NCI-H2081 treated with DMSO at 0.1 percent for 48 hours (cell line): ENCODE measurements around the gene EIF5.

Experiments used
- DNase-seq: peaks from one replicate; lab custom pipeline; 2025; lab: John Stamatoyannopoulos, UW

Gene EIF5

GRCh38 chr14:103333754-103334643 is at the start of gene EIF5:
TSS of gene EIF5 (plus strand) at chr14:103334237. CDS start at chr14:103335861, 1,624 bp downstream.
- peak; percentile 93 for DNase-seq

- DNase-seq = no peak
Measured at GRCh38 chr14:103284574-103285467, 49.2 kb upstream of the EIF5 start.

GRCh38 chr14:103286460-103286859 is 47.6 kb upstream of the EIF5 start:
- no peak for DNase-seq

DNA sequence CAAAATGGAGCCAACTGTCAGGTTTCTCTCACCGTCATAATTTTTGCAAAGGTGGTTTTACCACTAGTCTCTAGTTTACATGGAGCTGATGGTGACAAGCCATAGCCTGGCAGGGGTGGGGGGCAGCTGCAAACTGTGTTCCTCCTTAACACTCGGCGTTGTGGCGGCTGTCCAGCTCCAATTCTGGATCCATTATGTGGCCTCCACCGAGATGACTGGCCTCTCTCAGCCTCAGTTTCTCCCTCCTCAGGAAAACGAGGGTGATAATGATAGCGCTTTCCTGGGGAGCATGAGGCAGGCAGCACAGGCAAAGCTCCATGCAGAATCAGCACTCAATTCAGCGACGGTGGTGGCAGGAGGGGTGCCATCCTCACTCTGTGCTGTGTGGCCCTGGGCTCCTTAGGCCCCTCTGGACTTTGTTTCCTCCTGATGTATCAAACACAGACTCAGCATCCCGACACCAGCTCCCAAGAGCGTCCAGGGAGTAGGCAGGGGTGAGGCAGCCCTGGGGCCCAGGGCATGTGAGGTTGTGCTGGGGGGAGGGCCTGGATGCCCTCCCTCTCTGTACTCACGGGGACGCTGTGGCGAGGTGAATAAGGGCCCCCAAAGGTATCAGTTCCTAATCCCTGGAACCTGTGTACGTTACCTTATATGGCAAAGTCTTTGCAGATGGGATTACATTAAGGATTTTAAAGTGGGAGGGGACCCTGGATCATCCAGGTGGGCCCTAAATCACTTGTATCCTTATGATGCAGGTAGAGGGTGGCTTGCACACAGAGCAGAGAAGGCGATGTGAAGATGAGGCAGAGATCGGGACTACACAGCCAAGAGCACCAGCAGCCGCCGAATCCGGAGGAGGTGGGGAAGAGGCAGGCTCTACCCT is 46.8 kb upstream of the EIF5 start:
- DNase-seq = no peak

GRCh38 chr14:103288076-103288766 is 45.8 kb upstream of the EIF5 start:
- no peak for DNase-seq

DNA sequence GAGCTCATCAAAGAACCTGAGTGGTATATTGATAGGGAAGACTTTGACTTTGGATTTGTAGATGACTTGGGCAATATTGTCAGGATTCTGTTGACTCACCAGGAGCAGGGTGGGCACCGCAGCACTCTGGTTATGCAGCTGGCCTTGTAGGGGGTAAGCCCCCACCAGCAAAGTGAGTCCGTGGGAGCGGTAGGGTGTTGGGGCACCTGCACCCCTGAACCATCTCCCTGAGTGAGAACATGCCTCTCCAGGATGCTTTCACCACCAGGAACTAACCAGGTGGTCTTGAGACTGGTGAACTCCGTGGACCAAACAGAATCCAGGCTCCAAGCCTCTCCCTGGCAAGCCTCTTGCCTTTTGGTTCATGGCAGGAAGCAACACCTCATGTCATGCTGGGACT is 44.0 kb upstream of the EIF5 start:
- DNase-seq = no peak

- DNase-seq = no peak
Measured at GRCh38 chr14:103290494-103290893, 43.5 kb upstream of the EIF5 start.

GRCh38 chr14:103290961-103291360 is 43.1 kb upstream of the EIF5 start:
- DNase-seq = no peak

GRCh38 chr14:103292426-103293374 is 41.3 kb upstream of the EIF5 start:
- no peak for DNase-seq

DNA sequence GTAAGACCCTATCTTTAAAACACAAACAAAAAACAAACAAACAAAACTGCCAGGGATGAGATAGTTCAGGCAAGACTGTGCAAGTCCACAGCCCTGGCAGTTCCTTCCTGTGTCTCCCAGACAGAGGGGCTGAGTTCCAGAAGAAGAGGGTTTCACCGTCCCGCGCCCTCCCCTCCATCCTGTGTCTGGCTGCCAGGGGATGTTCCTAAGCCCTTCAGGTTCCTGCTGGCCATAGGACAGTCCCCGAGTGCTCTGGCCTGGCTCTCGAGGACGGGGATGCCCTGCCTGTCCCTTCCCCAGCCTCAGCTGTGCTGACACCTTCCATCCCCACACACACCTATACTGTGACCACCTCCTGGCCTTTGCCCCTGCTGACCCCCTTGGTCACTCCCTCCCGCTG is 40.6 kb upstream of the EIF5 start:
- no peak for DNase-seq

- no peak for DNase-seq
Measured at GRCh38 chr14:103294091-103294490, 39.9 kb upstream of the EIF5 start.

- no peak for DNase-seq
Measured at GRCh38 chr14:103296007-103296406, 38.0 kb upstream of the EIF5 start.

DNA sequence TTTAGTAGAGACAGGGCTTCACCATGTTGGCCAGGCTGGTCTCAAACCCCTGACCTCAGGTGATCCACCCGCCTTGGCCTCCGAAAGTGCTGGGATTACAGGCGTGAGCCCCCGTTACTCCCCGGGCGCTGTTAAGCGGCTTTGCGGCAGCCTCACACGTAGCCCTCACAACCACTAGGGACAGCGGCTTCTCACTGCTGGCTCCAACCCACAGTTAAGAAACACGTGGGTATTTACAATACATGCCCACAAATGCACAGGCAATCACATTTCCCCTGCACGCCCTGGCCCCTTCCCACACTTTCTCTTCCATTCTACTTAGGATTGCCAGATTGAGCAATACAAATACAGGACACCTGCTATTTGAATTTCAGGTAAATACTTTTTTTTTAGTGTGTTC is 37.0 kb upstream of the EIF5 start:
- no peak for DNase-seq

DNA sequence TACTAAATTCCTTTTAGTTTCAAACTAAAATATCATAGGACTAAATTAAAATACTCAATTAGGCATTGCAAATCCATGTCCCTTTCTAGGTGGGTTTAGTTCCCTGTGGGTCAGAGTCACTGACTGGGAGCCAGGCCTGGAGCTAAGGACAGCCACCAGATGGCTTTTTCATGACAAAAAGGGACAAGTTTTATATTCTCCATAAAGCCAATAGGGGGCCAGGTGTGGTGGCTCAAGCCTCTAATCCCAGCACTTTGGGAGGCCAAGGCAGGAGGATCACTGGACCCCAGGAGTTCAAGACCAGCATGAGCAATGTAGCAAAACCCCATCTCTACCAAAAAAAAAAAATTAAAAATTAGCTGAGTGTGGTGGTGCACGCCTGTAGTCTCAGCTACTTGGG is 35.4 kb upstream of the EIF5 start:
- DNase-seq = no peak

DNA sequence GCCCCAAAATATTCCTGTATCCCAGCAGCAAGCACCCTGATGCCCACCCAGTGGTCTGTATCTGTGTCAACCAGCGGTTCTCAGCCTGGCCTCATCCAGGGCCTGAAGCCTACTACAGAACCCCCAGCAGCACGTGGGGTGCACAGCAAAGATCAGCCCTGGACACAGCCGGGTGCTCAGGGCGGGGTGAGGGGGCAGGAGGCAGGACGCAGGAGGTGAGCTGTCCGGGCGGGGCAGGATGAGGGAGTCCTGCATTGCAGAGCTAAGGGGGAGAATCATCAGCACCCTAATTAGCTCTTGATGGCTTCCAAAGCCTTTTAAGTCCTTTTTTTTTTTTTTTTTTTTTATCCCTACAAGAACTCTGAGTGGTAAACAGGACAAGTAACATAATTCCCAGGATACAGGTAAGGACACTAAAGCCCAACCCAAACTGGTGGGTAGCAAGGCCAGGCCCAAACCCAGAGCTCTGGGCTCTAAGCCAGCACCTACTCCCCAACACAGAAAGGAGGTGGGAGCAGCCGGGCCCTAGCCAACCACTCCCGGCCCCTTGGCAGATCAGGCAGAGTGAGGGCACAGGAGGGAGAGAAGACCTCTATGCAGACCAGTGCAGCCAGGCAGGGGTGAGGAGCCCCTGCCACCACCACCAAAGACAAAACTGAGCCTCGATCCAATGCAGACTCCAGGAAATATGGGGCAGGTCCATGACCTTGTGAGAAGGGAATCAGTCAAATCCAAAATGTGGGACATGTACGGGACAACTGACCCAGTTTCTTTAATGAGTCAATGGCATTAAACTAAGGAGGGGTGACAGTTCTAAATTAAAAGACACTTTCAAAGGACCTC is 32.3 kb upstream of the EIF5 start:
- no peak for DNase-seq

- DNase-seq = no peak
Measured at GRCh38 chr14:103302966-103303365, 31.1 kb upstream of the EIF5 start.

DNA sequence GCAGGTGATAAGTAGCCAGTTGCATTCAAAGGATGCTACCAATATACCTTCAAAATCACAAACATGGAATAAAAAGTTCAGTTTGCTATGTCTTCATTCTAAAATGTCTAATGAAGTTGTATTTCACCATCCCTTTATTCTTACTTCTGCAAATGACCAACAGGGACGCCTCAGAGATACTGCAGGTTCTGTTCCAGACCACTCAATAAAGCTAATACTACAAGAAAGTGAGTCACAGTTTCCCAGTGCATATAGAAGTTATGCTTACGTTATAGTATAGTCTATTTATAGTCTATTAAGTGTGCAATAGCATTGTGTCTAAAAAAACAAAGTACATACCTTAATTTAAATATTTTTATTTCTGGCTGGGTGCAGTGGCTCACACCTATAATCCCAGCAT is 29.3 kb upstream of the EIF5 start:
- no peak for DNase-seq

DNA sequence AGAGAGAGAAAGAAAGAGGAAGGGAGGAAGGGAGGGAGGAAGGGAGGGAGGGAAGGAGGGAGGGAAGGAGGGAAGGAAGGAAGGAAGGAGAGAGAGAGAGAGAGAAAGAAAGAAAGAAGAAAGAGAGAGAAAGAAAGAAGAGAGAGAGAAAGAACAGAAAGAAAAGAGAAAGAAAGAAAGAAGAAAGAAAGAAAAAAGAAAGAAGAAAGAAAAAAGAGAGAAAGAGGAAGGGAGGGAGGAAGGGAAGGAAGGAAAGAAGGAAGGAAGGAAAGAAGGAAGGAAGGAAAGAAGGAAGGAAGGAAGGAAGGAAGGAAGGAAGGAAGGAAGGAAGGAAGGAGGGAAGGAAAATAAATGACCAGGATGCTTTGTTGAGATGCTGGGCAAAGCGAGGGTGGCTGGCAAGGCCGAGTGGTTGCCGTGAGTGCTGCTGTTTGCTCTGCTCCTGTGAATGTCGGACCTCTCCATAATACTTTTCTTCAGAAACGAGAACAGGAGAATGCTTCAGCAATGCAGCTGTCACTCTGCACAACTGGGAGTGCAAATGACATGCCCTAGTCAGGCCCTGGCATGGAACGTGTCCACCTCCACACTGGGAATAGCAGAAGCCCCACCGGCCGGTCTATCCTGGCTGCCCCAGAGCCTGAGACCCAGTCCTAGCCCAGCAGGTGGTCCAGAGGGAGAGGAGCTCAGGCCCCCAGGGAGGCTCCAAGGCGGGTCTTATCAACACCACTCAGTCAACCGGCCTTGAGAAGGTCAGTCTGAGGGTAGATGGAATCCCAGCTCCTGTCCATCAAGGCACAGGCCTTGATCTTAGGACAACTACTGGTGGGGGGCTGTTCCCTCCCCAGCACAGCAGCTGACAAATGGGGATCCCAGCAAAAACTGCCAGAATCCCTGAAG is 25.1 kb upstream of the EIF5 start:
- no peak for DNase-seq
